NCI-H345 (cell line): ENCODE data around the gene FAM53A.
"Not testable (repeated sequence)": the region's sequence is repeated elsewhere in the genome, so short reads cannot be mapped to it uniquely, and the experiment has no call there.

Source experiments
- DNase-seq: peaks from one replicate; lab custom pipeline; 2025; lab: John Stamatoyannopoulos, UW

FAM53A gene

DNA sequence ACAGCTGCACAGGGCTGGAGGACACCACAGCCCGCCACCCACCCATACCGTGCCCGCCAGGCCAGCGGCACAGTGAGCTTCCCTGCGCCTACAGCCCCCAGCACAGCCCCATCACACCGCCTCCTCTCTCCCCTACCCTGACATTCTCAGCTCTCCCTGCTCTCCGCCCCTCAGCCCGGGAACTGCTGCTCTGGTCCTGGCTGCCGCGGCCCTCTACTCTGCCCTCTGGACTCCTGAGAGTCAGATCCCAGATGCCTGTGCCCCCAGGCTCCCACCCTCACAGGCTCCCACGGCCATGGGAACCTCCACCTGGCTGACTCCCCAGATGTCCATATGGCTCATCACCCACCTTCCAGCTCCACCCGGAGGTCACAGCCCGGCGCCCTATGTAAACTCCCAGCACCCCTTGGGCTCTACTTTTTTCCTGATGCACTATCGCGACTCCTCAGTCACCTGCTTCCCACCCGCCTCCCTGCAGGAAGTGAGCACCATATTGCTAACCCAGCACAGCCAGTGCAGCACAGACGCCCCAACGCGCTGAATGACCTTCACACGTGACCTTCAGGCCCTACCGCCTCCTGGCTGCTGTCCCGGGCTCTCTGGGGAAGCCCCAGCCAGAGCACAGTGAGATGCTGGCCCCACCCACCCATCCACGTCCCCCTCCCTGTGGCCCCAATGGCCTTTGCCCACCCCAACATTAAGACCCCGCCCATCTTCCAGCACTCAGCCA is 23.0 kb downstream of the FAM53A start:
- DNase-seq, result no peak

DNA sequence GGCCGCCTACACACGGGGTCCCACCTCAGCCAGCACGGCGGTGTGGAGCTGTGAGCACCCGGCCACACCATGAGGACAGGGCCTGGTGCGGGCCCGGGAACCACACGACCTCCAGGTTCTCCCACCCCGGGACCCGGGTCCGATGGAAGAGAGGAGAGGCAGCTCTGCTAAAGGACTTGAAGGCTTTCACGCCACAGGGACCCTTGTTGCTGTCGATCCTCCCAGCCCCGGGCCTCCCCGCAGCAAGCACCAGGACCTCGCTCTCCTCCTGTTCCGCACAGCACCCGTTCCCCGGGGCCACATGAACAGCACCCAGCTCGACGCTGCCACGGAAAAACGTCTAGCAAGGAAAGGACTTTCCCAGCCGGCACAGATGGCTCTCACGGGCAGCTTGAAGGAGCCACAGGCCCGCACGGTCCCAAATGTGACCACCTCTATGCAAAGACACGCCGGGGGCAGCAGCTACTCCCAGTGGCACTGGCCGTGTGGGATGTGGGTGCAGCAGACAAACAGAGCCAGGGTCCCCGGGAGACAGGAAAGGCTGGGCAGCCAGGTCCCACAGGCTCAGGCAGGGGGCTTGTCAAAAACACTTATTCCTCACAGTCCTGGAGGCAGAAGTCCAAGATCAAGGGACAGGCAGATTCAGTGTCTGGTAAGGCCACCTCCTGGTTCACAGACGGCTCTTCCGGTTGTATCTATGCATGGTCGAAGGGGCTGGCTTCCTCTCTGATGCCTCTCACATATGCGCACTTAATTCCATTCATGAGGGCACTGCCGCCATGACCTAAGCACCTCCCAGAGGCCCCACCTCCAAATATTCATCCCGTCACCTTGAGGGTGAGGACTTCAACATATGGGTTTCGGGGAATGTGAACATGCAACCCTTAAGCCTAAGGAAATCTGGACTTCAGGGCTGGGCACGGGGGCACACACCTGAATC is 24.7 kb downstream of the FAM53A start:
- no peak for DNase-seq

DNA sequence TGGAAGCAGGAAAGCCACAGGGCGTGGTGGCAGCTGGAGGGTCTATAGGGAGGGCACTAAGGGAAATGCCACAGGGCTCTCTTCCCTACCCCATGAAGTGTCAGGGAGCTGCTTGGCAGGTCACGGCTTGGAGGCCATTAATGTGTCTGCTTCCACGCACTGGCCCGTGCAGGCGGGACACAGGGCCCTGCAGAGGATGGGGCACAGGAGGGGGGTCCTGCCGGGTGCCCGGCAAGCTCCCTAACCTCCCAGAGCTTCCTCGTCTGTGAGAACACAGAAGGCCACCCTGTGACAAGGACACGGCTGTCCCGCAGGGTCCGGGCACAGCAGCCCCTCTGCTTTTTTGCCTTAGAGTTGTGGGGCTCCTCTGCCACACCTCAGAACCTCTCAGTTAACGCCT is 25.5 kb downstream of the FAM53A start:
- no peak for DNase-seq

DNA sequence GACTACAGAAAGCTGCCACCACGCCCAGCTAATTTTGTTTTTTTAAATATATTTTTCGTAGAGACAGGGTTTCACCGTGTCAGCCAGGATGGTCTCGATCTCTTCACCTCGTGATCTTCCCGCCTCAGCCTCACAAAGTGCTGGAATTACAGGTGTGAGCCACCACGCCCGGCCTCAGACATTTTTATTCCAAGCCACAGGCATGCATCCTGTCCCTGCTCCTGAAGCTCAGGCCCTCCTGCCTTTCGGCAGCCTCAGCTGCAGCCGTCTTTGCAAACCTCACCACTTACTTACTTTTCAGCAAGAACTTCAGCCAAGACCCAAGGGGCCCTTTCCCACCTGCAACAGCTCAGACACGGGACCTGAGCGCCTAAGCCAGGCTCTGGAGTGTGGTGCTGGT is 26.0 kb downstream of the FAM53A start:
- no peak for DNase-seq

DNA sequence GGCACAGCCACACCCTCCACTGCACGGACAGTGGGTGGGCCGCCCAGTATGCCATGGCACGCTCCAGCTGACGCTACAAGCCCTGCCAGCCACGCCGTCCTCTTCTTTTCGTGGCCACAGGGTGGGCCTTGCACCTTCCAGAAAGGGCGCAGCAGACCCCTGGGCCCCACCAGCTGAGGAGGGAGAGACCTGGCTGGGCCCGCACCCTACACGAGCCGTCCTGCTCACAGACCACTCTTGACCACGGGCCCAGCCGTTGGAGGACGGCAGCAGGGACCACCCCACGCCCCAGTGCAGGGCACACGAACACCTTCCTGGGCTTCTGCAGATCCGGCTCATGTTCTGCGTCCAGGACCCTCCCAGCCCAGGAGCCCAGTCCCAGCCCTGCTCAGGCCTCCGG is 27.1 kb downstream of the FAM53A start:
- DNase-seq, result no peak

DNA sequence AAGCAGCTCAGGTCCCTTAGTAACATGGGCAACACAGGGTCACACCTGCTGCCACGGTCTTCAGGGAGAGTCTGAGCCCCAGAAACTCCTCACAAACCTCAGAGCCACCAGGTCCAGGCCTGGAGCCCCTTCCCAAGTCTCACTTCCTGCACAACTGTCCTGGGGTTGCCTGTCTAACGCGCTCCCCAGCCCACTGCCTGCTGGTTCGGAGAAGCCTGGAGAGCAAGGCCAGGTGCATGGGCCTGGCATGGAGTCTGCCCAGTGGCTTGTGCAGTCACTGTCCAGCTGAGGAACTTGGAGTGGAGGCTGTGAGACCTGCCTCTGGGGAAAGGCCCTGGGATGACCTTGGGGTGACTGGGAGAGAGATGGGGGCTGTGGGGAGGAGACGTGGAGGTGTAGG is 28.0 kb downstream of the FAM53A start:
- no peak for DNase-seq

DNA sequence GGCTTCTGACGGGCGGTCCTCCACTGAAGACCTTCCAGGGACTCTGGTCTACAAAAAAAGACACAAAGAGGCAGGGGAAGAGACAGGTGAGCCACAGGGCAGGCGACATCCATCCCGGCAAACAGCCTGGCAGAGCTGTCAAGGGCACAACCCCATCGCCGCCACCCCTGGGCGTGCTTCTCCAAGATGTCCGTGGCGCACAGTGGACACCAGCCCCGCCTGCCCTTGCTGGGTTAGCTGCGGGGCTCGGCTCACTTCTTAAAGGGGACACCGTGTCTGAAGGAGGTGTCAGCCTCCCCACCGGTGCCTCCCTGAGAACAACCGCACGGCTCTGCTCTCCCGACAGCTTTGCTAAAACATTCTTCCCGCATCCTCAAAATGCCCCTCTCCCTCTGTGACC is 28.4 kb downstream of the FAM53A start:
- DNase-seq, result no peak

DNA sequence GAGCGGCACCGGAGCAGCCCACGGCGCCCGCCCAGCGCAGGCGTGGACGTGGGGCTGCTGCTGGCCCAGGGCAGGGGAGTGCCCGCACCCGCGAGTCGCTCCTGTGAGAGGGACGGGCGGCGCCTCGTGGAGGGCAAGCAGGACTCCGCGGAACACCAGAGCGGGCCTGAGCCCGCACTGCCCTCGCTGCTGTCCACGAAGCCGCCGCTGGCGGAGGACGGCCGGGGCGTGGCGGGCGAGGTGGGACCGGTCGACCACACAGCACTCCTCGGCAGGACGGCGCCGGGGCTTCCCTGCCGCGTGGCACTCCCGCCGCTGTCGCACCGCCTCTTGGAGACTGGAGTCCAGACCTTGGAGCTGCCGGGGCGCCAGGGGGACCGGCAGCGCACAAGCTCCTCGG is 29.0 kb downstream of the FAM53A start:
- no peak for DNase-seq

DNA sequence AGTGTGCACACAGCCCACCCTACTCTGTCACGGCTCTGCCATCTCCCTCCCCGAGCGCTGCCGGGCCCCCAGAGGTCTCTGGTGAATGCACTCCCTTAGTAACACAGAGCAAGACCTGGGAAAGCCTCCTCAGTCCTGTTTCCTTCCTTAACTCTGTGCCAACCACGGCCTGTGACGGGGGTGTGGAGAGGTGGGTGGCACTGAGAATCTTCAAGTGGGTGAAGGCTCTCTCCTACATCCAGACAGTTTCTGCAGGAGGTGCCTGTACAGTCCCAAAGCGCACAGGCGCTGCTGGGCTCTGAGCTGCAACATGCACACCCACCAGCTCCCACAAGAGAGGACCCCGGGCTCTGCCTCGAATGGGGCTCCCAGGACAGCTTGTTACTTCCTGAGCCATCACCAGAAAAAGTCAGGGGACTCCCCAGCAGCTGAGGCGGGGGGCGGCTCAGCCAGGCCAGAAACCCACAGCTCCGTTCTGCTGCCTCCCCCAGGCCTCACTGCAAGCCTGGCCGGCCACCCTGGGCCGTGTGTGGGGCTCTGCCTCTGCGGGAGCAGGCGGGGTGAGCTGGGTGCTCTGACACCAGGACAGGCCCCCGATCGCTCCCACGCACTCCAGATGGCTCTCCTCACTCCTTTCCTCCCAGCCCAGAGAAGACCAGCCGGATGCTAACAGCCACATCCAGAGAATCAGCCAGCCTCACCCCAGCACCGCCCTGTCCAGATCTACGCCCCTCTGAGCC is 29.7 kb downstream of the FAM53A start:
- no peak for DNase-seq

DNA sequence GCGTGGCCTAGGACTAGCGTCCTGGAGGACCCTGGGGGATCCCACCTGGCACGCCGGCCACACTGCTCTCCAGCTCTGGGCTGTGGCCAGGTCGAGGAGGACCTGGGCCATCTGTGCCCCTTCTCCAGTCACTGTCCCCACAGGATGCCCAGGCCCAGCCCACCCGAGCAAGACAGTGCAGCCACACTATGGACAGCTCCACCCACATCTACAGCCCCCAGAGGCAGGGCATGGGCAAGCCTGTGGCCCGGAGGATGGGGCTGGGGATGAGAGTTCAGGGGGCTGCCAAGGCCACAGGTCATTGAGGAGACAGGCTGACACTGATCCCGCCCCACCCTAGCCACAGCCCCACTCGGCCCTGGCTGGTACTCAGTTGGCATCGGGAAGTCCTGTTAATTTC is 30.3 kb downstream of the FAM53A start:
- no peak for DNase-seq

DNA sequence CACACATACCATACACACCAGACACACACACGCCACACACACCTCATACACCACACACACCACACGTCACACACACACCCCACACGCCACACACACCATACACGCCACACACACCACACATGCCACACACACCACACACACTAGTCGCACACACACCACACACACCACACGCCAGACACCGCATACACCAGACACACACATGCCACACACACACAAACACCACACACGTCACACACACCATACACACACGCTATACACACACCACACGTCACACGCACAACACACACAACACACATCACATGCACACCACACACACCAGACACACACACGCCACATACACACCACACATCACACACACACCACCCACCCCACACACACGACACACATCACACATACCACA is 32.0 kb downstream of the FAM53A start:
- no peak for DNase-seq

DNA sequence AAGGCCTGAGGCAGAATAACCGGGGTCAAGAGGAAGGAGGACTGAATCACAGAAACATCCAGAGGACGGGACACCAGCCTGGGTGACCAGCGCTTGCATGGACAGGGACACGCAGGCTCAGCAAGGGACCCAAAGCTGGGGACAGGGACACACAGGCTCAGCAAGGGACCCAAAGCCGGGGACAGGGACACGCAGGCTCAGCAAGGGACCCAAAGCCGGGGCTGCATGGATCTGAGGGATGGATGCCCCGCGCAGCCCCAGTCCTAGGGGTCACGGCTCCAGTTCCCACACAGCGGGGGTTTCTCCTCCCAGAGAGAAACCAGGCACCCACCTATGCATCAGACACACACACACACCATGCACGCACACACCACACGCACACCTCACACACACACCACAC is 32.5 kb downstream of the FAM53A start:
- DNase-seq, result no peak

DNA sequence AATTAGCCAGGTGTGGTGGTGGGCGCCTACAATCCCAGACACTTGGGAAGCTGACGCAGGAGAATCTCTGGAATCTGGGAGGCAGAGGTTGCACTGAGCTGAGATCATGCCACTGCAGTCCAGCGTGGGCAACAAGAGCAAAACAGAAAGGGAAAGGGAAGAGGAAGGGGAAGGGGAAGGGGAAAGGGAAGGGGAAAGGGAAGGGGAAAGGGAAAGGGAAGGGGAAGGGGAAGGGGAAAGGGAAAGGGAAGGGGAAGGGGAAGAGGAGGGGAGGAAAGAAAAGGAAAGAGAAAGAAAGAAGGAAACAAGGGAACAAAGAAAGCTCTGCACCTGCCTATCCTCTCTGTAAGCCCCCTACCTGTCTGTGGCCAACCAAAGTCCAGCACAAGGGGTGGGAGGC is 35.2 kb downstream of the FAM53A start:
- DNase-seq, result no peak

DNA sequence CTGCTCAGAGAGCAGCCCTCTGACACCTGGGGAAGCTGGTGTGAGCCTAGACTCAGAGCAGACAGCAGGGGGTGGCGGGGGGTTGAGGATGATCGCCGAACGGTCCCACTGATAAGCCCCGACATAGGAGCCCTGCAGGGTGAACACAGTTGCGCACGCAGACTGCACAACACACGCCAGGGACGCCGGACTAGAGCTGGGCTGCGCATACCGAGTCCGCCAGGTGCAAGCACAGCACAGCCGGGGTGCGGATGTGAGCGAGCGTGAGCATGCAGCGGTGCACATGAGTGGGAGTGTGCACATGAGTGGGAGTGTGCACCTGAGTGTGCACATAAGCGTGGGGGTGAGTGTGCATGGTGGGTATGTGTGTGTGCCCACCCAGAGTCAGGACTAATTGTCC is 36.7 kb downstream of the FAM53A start:
- no peak for DNase-seq

DNA sequence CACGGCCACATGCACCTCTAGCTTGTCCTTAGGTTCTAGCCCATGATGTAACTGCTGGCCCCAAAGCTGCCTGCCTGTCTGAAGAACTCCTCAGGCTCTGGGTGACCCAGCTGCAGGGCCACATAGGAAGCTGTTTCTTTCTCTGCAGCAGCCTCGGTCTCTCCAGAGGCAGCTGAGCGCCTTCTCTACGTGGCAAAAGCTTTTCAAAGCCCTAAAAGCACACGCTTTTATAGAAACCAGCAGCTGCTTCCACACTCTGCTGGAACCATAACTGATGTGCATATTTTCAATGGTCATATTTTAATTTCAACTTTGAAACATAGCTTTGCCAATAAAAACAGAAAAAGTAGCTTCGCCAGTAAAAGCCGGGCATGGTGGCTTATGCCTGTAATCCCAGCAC is 37.4 kb downstream of the FAM53A start:
- no peak for DNase-seq

DNA sequence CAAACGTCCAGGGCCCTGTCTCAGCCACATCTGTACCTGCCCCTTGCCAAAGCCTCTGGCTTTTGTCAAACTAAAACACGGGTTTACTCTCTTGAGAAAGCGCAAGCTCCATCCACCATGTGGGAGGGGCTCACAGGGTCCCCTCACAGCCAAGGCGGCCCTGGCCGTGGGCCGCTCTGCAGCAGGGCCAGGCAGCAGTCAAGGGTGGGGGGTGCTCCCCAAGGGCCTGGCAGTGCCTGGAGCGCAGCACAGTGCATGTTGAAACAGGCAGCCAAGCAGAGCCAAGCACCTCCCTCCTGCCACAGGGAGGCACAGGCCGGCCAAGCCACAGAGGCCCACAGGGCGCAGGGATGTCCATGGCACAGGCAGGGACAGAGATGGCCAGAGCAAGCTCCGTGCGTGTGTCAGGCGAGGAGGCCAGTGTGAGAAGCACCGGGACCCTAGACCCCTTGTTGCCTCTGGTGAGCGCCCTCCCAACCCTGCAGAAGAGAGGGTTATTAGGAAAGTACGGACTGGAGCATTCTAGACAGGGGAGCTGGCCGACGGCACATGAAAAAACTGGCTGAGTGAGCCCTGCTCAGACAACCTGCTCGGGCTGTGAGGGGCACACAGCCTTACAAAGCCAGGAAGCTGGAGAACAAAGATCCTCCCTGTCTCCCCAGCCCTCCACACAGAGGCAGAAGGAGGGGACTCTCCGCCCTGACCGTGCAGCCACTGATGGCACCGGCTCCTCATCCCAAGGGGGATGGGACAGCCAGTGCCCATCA is 39.0 kb downstream of the FAM53A start:
- no peak for DNase-seq

DNA sequence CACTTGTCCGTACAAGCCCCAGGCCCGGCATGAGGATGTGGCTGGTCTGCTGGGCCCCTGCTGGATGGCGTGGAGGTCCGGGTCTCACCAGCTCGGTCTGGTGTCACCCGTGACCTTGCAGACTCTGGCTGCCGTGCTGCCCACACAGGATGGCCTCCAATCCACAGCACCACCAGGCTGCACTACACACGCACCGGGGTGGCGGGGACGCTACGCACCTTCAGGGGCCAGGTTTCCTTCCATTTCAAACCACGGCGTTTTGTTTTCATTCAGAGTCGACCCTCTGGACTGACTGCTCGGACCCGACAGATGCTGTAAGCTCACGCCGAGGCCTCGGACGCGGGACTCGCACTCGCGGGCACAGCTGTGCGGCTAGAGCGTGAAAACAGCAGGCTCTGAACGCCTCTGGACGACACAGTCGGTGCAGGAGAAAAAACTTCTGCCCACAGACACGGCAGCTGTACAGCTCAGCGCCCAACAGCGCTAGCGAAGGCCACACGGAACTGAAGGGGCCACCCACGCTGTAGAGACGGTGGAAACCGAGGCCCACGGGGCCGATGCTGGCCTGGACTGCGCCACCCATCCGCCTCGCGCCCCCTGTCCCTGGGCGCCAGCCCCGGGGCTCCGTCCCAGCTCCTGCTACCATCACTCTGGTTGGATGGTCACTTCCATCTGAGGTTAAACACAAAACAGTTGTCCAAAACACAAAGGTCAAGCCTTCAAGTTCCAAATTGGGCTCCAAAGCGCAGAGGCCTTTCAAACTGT is 40.0 kb downstream of the FAM53A start:
- DNase-seq, result no peak

DNA sequence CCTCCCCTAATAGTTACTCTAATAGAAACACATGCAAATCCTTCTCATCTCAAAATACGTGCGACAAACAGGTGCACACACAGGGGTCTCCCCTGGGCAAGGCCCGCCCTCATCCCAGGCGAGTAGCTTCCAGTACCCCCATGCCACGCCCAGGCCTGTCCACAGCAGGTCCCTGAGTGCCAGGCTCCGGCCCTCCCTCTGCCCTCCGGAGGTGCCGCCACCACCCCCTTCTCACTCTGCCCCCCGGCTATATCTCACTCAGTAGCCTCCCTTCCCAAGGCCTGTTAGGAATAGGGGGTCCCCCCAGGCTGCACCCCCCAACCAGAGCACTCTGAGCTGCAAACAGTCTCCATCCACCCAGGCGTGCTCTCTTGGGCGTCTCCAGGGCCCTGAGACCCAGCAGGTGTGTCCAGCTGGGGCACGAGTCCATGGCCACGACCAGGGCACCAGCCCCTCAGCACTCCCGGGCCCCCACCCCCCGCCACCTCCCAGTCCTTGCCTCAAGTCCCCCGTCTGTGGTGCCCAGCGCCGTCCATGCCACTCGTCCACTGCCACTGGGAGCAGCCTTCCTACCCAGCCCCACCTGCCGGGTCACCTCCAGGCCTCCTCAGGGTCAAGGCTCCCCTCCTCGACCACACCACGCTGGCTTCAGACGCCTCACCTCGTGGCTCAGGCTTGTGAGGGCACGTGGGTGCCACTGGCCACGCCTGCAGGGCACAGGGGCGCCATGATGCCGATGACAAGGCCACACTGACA is 41.7 kb downstream of the FAM53A start:
- DNase-seq, result no peak

DNA sequence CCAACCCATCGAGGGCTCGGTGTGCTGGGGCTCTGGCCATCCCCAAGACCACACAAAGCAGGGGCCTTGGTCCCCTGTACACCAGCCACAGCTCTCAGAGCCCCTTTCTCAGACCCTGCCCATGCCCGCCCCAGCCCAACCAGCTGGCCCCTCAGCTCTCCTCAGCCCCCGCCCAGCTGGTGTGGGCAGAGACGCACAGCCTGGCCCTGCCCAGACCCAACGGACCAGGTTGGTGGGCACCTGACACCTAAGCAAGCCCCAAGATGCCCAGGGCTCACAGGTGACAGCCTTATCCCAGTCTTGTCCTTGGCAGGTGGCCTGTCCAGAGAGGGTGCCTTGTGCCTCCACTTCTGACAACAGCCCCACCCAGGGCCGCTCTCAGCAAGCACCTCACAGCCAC is 42.4 kb downstream of the FAM53A start:
- no peak for DNase-seq

DNA sequence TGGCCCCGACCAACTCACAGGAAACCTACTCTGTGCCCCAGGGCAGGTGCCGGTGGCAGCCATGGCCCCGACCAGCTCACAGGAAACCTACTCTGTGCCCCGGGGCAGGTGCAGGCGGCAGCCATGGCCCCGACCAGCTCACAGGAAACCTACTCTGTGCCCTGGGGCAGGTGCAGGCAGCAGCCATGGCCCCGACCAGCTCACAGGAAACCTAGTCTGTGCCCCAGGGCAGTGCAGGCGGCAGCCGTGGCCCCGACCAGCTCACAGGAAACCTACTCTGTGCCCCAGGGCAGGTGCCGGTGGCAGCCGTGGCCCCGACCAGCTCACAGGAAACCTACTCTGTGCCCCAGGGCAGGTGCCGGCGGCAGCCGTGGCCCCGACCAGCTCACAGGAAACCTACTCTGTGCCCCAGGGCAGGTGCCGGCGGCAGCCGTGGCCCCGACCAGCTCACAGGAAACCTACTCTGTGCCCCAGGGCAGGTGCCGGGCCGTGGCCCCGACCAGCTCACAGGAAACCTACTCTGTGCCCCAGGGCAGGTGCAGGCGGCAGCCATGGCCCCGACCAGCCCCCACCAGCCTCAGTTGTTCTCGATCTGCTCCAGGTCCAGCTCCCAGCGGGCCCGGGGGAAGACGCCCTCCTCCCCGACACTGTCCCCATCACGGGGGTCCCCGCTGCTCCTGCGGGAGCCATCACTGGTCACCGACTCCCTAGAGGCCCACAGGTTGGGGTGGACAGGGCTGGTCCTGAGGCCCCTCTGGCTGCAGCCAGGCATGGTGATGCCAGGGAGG is 43.2 kb downstream of the FAM53A start:
- DNase-seq, result not testable (repeated sequence)
